HG03108 (cell line): Measurements from ENCODE around the gene PPP1R11.
"Not testable (repeated sequence)": the region's sequence is repeated elsewhere in the genome, so short reads cannot be mapped to it uniquely, and the experiment has no call there.

Source experiments
- ATAC-seq: cut with Tn5 transposase; IDR thresholded peaks from one replicate; pipeline ENCODE4 v1.9.1; 2021; ENCODE audit warnings: moderate library complexity; ENCODE audit not compliant: unreplicated experiment

The PPP1R11 gene

GRCh38 chr6:30066577-30067459 is at the start of gene PPP1R11:
TSS of gene PPP1R11 (plus strand) at chr6:30067198. CDS start at chr6:30067411, 213 bp downstream.
- ATAC-seq, result peak; percentile 95

GRCh38 chr6:30019819-30020218 is 47.2 kb upstream of the PPP1R11 start:
- ATAC-seq, result no peak

GRCh38 chr6:30020626-30021025 is 46.4 kb upstream of the PPP1R11 start:
- ATAC-seq, result no peak

GRCh38 chr6:30022189-30022588 is 44.8 kb upstream of the PPP1R11 start:
- ATAC-seq, result no peak

GRCh38 chr6:30022712-30023111 is 44.3 kb upstream of the PPP1R11 start:
- ATAC-seq, result not testable (repeated sequence)

- no peak for ATAC-seq
These were observed 41.8 kb upstream of the PPP1R11 start for GRCh38 chr6:30025186-30025585.

- no peak for ATAC-seq
These were observed 37.4 kb upstream of the PPP1R11 start for GRCh38 chr6:30029588-30029987.

- ATAC-seq, result no peak
These were observed 35.6 kb upstream of the PPP1R11 start for GRCh38 chr6:30031381-30031780.

- not testable (repeated sequence) for ATAC-seq
These were observed 33.6 kb upstream of the PPP1R11 start for GRCh38 chr6:30033440-30033839.

GRCh38 chr6:30035784-30036183 is 31.2 kb upstream of the PPP1R11 start:
- ATAC-seq, result no peak

- ATAC-seq, result no peak
These were observed 29.7 kb upstream of the PPP1R11 start for GRCh38 chr6:30037182-30037788.

GRCh38 chr6:30041221-30041620 is 25.8 kb upstream of the PPP1R11 start:
- ATAC-seq, result no peak

GRCh38 chr6:30041821-30042220 is 25.2 kb upstream of the PPP1R11 start:
- no peak for ATAC-seq

GRCh38 chr6:30042476-30042875 is 24.5 kb upstream of the PPP1R11 start:
- no peak for ATAC-seq

- ATAC-seq, result no peak
These were observed 24.1 kb upstream of the PPP1R11 start for GRCh38 chr6:30042914-30043313.

- no peak for ATAC-seq
These were observed 23.3 kb upstream of the PPP1R11 start for GRCh38 chr6:30043744-30044143.

- ATAC-seq, result no peak
These were observed 22.4 kb upstream of the PPP1R11 start for GRCh38 chr6:30044630-30045029.

GRCh38 chr6:30047220-30047619 is 19.8 kb upstream of the PPP1R11 start:
- no peak for ATAC-seq

- no peak for ATAC-seq
These were observed 13.3 kb upstream of the PPP1R11 start for GRCh38 chr6:30053682-30054081.

GRCh38 chr6:30055513-30055912 is 11.5 kb upstream of the PPP1R11 start:
- ATAC-seq, result no peak

GRCh38 chr6:30060606-30061091 is 6.3 kb upstream of the PPP1R11 start:
- no peak for ATAC-seq
